IMR-90 (cell line): Measurements from ENCODE around the gene P3R3URF. TPM values are rescaled to one million over a fixed set of nuclear protein-coding genes. Genes with fewer than 3 reads are reported as not detected.

Experiments used
- ATAC-seq: fragments of 200-7000 bp; cut with Tn5 transposase; 2 replicates; pipeline ENCODE4 v1.9.1; 2020; ENCODE audit warnings: low read depth, mild to moderate bottlenecking, moderate library complexity
- BruUV-seq: library from RNA; stranded (reverse); fragments of 400-500 nt; replicated peaks from 2 replicates; lab custom pipeline; 2021; lab: Mats Ljungman, UMichigan
- CTCF ChIA-PET: fragments of 300-600 bp; formaldehyde crosslinking; extraction: SDS; loops from one replicate; lab custom pipeline; 2021; ENCODE audit warnings: antibody characterized with exemption; lab: Yijun Ruan, JAX
- POLR2A ChIA-PET: fragments of 300-600 bp; sonication (Branson Sonifier 250); formaldehyde crosslinking; loops from one replicate; lab custom pipeline; 2022; ENCODE audit warnings: antibody characterized with exemption; ENCODE audit not compliant: unreplicated experiment; lab: Charles Lee
- DNase-seq: peaks from one replicate; pipeline ENCODE4 v3.0.0; 2013
- H2AFZ ChIP-seq: replicated peaks from 2 replicates; pipeline ENCODE3; 2013; ENCODE audit warnings: low read length, mild to moderate bottlenecking; ENCODE audit not compliant: poor library complexity
- H2AK5ac ChIP-seq: 2 replicates; pipeline ENCODE4 v1.6.1; 2013; ENCODE audit warnings: low read depth, low read length, inconsistent platforms
- H2AK9ac ChIP-seq: replicated peaks from 2 replicates; pipeline ENCODE3; 2013; ENCODE audit warnings: mild to moderate bottlenecking, low read depth, low read length, moderate library complexity; ENCODE audit not compliant: poor library complexity
- H2BK120ac ChIP-seq: 2 replicates; pipeline ENCODE4 v1.6.1; 2013; ENCODE audit warnings: low read depth, low read length, inconsistent platforms
- H2BK15ac ChIP-seq: 3 replicates; pipeline ENCODE4 v1.6.1; 2013; ENCODE audit warnings: low read depth, low read length, inconsistent platforms
- H2BK20ac ChIP-seq: 2 replicates; pipeline ENCODE4 v1.6.1; 2013; ENCODE audit warnings: low read depth, mild to moderate bottlenecking, inconsistent platforms, low read length, moderate library complexity
- H2BK5ac ChIP-seq: 2 replicates; pipeline ENCODE4 v1.6.1; 2013; ENCODE audit warnings: mild to moderate bottlenecking, low read depth, low read length, inconsistent platforms; ENCODE audit not compliant: poor library complexity, severe bottlenecking
- H3K14ac ChIP-seq: replicated peaks from 2 replicates; pipeline ENCODE4 v1.6.1; 2013; ENCODE audit warnings: low read depth, low read length, inconsistent platforms
- H3K18ac ChIP-seq: 2 replicates; pipeline ENCODE4 v1.6.1; 2013; ENCODE audit warnings: low read depth, low read length, control low read depth
- H3K23ac ChIP-seq: 2 replicates; pipeline ENCODE4 v1.6.1; 2013; ENCODE audit warnings: low read depth, low read length, inconsistent platforms
- H3K27ac ChIP-seq: 2 replicates; pipeline ENCODE4 v1.5.1; 2013; ENCODE audit warnings: mild to moderate bottlenecking, control low read depth, low read length; ENCODE audit not compliant: insufficient read depth
- H3K27me3 ChIP-seq: 2 replicates; pipeline ENCODE4 v1.6.1; 2013; ENCODE audit warnings: low read length; ENCODE audit not compliant: control insufficient read depth, insufficient read depth
- H3K36me3 ChIP-seq: 2 replicates; pipeline ENCODE4 v1.6.1; 2013; ENCODE audit warnings: low read length, mixed read lengths; ENCODE audit not compliant: control insufficient read depth, insufficient read depth
- H3K4ac ChIP-seq: 2 replicates; pipeline ENCODE4 v1.6.1; 2013; ENCODE audit warnings: low read depth, low read length, inconsistent platforms
- H3K4me1 ChIP-seq: 2 replicates; pipeline ENCODE4 v1.6.1; 2013; ENCODE audit warnings: low read length, mixed read lengths; ENCODE audit not compliant: control insufficient read depth, insufficient read depth
- H3K4me2 ChIP-seq: 2 replicates; pipeline ENCODE4 v1.6.1; 2013; ENCODE audit warnings: low read depth, mild to moderate bottlenecking, control low read depth, low read length, moderate library complexity
- H3K4me3 ChIP-seq: 2 replicates; pipeline ENCODE4 v1.5.1; 2013; ENCODE audit warnings: low read depth, mild to moderate bottlenecking, control low read depth, low read length, moderate library complexity; ENCODE audit not compliant: insufficient read depth
- H3K56ac ChIP-seq: 2 replicates; pipeline ENCODE4 v1.6.1; 2013; ENCODE audit warnings: low read length, inconsistent platforms; ENCODE audit not compliant: insufficient read depth; ENCODE audit errors: extremely low read depth
- H3K79me1 ChIP-seq, 2 experiments: 2 replicates each; pipeline ENCODE4 v1.6.1; 2013; ENCODE audit warnings: low read length in 2 of 2, inconsistent platforms in 1 of 2, low read depth in 1 of 2
- H3K9ac ChIP-seq: 2 replicates; pipeline ENCODE4 v1.6.1; 2013; ENCODE audit warnings: low read depth, low read length, control low read depth
- H3K9me1 ChIP-seq: 2 replicates; pipeline ENCODE4 v1.6.1; 2013; ENCODE audit warnings: low read length, inconsistent platforms; ENCODE audit not compliant: insufficient read depth
- H3K9me3 ChIP-seq: 2 replicates; pipeline ENCODE4 v1.6.1; 2013; ENCODE audit warnings: low read length; ENCODE audit not compliant: control insufficient read depth, insufficient read depth
- H4K20me1 ChIP-seq: 2 replicates; pipeline ENCODE4 v1.6.1; 2013; ENCODE audit warnings: low read length, inconsistent platforms; ENCODE audit not compliant: insufficient read depth
- H4K5ac ChIP-seq: 2 replicates; pipeline ENCODE4 v1.6.1; 2013; ENCODE audit warnings: mild to moderate bottlenecking, low read depth, low read length, control low read depth
- H4K8ac ChIP-seq, 2 experiments: 2 replicates each; pipeline ENCODE4 v1.6.1; 2013; ENCODE audit warnings: low read depth in 2 of 2, low read length in 2 of 2, control low read depth in 1 of 2, inconsistent platforms in 1 of 2
- H4K91ac ChIP-seq: 2 replicates; pipeline ENCODE4 v1.6.1; 2013; ENCODE audit warnings: low read depth, low read length, inconsistent platforms; ENCODE audit not compliant: insufficient read depth
- BHLHE40 ChIP-seq: fragments of 150-350 bp; IDR thresholded peaks from 2 replicates; pipeline ENCODE4 v1.6.1; 2016; ENCODE audit warnings: mild to moderate bottlenecking, low read depth, low read length
- dilution Hi-C: fragments of 300-500 bp; cut with HindIII; formaldehyde crosslinking; loops from one replicate; pipeline ENCODE4 v1.14.3; 2018; ENCODE audit warnings: low sequenced_read_pairs; ENCODE audit not compliant: unreplicated experiment
- in situ Hi-C: fragments of 300-500 bp; cut with MboI; formaldehyde crosslinking; loops from 3 replicates; pipeline ENCODE4 v1.14.3; 2019; ENCODE audit warnings: low sequenced_read_pairs, inconsistent platforms, mixed read lengths
- intact Hi-C: fragments of 100-400 bp; cut with micrococcal nuclease; formaldehyde crosslinking; loops from 2 replicates; pipeline ENCODE4 v1.10.0; 2022
- polyA plus RNA-seq, 3 experiments: library from polyadenylated mRNA; depleted of rRNA; stranded (reverse); fragments of >200 nt; gene quantifications; 2 replicates each; pipeline ENCODE4 v1.2.3, GENCODE V29; 2012; ENCODE audit warnings: low replicate concordance in 1 of 3
- total RNA-seq: library from RNA; depleted of rRNA; stranded (reverse); fragments of >200 nt; gene quantifications from 2 replicates; pipeline ENCODE4 v1.2.3, GENCODE V29; 2012

The P3R3URF gene
- total and polyA plus RNA-seq, 2 of the 4 experiments (the other 2 are of a cell fraction), result not detected

GRCh38 chr1:46215504-46215903 is 39.2 kb upstream of the P3R3URF start:
- Histone ChIP-seq H4K8ac (no peak overlapping the region), H3K56ac (no peak overlapping the region), H3K23ac (no peak overlapping the region), H2BK15ac (no peak overlapping the region), H2AK5ac (no peak overlapping the region), H3K4ac (no peak overlapping the region), H2BK20ac (no peak overlapping the region), H3K4me2 (no peak overlapping the region), H3K14ac (no peak overlapping the region), H2BK5ac (no peak overlapping the region), H4K20me1 (no peaks in the 10 kb centered on the region), H3K27ac (no peak overlapping the region), H3K36me3 (peaks cover 2% of the 10 kb centered on the region; the same call in 1 of the 2 replicates), H3K4me3 (no peak overlapping the region), H4K5ac (no peak overlapping the region), H2BK120ac (no peak overlapping the region), H3K4me1 (peaks cover 3% of the 10 kb centered on the region), H2AK9ac (no peak overlapping the region), H4K91ac (no peak overlapping the region), H3K9me1 (0 out of 2 replicates have a peak, but pooled peaks cover 6% of the 10 kb centered on the region), H3K27me3 (no peaks in the 10 kb centered on the region), H3K79me1 (no peaks in the 10 kb centered on the region), H3K18ac (no peak overlapping the region), H2AFZ (no peak overlapping the region), H3K9me3 (no peaks in the 10 kb centered on the region), H3K9ac (no peak overlapping the region)
- no TSS peak for BruUV-seq
- ATAC-seq, result no peak
- POLR2A ChIA-PET, result no interaction called here
- CTCF ChIA-PET, result interaction anchor here (0.6 to 1.0 kb wide), 2 partner anchors 8 to 17 kb away, joined by 4 to 5 read pairs; partner anchors contain the start of gene POMGNT1
- in situ Hi-C loops, result no loop called here
- intact Hi-C loops, result no loop called here
- DNase-seq, result no peak
- no peak for TF ChIP-seq BHLHE40
- dilution Hi-C loops, result no loop called here
